Activated CD4-positive, alpha-beta T cell treated with anti-CD3 and anti-CD28 coated beads, Interleukin-2, amount 50 U/mL, for 16 hours (primary cell): ENCODE measurements around the gene DNAJC13.

Source experiments
- DNase-seq: peaks from one replicate; pipeline ENCODE4 v3.0.0-alpha.2; 2020

DNAJC13 gene

GRCh38 chr3:132499071-132499470, 81.8 kb downstream of the DNAJC13 start:
- no peak for DNase-seq

- no peak for DNase-seq
These were observed 86.3 kb downstream of the DNAJC13 start for GRCh38 chr3:132503559-132503958.

- no peak for DNase-seq
These were observed 87.2 kb downstream of the DNAJC13 start for GRCh38 chr3:132504375-132504933.

- no peak for DNase-seq
These were observed 90.4 kb downstream of the DNAJC13 start for GRCh38 chr3:132507657-132508056.

- no peak for DNase-seq
These were observed 91.8 kb downstream of the DNAJC13 start for GRCh38 chr3:132509096-132509495.

- DNase-seq = no peak
These were observed 92.2 kb downstream of the DNAJC13 start for GRCh38 chr3:132509506-132509905.

GRCh38 chr3:132513057-132513456, 95.8 kb downstream of the DNAJC13 start:
- DNase-seq = no peak

- DNase-seq = peak; percentile 8
These were observed 100.0 kb downstream of the DNAJC13 start for GRCh38 chr3:132517311-132517710.

- no peak for DNase-seq
These were observed 102.6 kb downstream of the DNAJC13 start for GRCh38 chr3:132519914-132520313.

GRCh38 chr3:132521901-132522300, 104.6 kb downstream of the DNAJC13 start:
- no peak for DNase-seq

GRCh38 chr3:132522353-132522752, 105.1 kb downstream of the DNAJC13 start:
- DNase-seq = no peak

- DNase-seq = no peak
These were observed 113.3 kb downstream of the DNAJC13 start for GRCh38 chr3:132530624-132531023.

- DNase-seq = peak; percentile 58
These were observed 118.5 kb downstream of the DNAJC13 start for GRCh38 chr3:132535575-132536441.

GRCh38 chr3:132536442-132537153, 119.3 kb downstream of the DNAJC13 start:
- DNase-seq = no peak

- DNase-seq = no peak
These were observed 120.0 kb downstream of the DNAJC13 start for GRCh38 chr3:132537297-132537696.

- DNase-seq = no peak
These were observed 120.8 kb downstream of the DNAJC13 start for GRCh38 chr3:132538072-132538471.

GRCh38 chr3:132539681-132540080, 122.4 kb downstream of the DNAJC13 start:
- no peak for DNase-seq

- no peak for DNase-seq
These were observed 125.3 kb downstream of the DNAJC13 start for GRCh38 chr3:132542577-132542976.

- DNase-seq = peak; percentile 16
These were observed 125.9 kb downstream of the DNAJC13 start for GRCh38 chr3:132543011-132543739.

GRCh38 chr3:132544130-132544529, 126.8 kb downstream of the DNAJC13 start:
- no peak for DNase-seq

GRCh38 chr3:132545471-132545870, 128.2 kb downstream of the DNAJC13 start:
- DNase-seq = no peak

GRCh38 chr3:132549169-132549568, 131.9 kb downstream of the DNAJC13 start:
- no peak for DNase-seq
